NCI-H2029 treated with DMSO at 0.1 percent for 48 hours (cell line): ENCODE results near the gene GSS.

Experiments used
- DNase-seq: peaks from one replicate; lab custom pipeline; 2025; lab: John Stamatoyannopoulos, UW

GSS gene

GRCh38 chr20:34993941-34994508 lies 38.4 kb upstream of the GSS start:
- no peak for DNase-seq

GRCh38 chr20:34992751-34993417 lies 37.3 kb upstream of the GSS start:
- DNase-seq = no peak

GRCh38 chr20:34990661-34991214 lies 35.1 kb upstream of the GSS start:
- DNase-seq = no peak

GRCh38 chr20:34990231-34990630 lies 34.6 kb upstream of the GSS start:
- no peak for DNase-seq

GRCh38 chr20:34989670-34990069 lies 34.1 kb upstream of the GSS start:
- no peak for DNase-seq

- DNase-seq = no peak
These were observed 33.5 kb upstream of the GSS start for GRCh38 chr20:34989118-34989517.

- DNase-seq = no peak
These were observed 32.6 kb upstream of the GSS start for GRCh38 chr20:34988191-34988540.

GRCh38 chr20:34987288-34988190 lies 31.9 kb upstream of the GSS start:
- DNase-seq = no peak

- no peak for DNase-seq
These were observed 31.0 kb upstream of the GSS start for GRCh38 chr20:34986311-34987287.

GRCh38 chr20:34985461-34986310 lies 30.1 kb upstream of the GSS start:
- no peak for DNase-seq

GRCh38 chr20:34984756-34985261 lies 29.2 kb upstream of the GSS start:
- DNase-seq = no peak

GRCh38 chr20:34983995-34984735 lies 28.6 kb upstream of the GSS start:
- DNase-seq = no peak

GRCh38 chr20:34983089-34983820 lies 27.6 kb upstream of the GSS start:
- DNase-seq = no peak

- DNase-seq = no peak
These were observed 26.9 kb upstream of the GSS start for GRCh38 chr20:34982270-34983088.

GRCh38 chr20:34980543-34981233 lies 25.1 kb upstream of the GSS start:
- no peak for DNase-seq

GRCh38 chr20:34979366-34980153 lies 24.0 kb upstream of the GSS start:
- no peak for DNase-seq
